HG02610 (cell line): Measurements from ENCODE around the gene FAM234B.
"Not testable (repeated sequence)": the region's sequence is repeated elsewhere in the genome, so short reads cannot be mapped to it uniquely, and the experiment has no call there.

Experiments used
- ATAC-seq: cut with Tn5 transposase; IDR thresholded peaks from one replicate; pipeline ENCODE4 v1.9.1; 2021; ENCODE audit warnings: mild to moderate bottlenecking, moderate library complexity; ENCODE audit not compliant: unreplicated experiment

Gene FAM234B

DNA sequence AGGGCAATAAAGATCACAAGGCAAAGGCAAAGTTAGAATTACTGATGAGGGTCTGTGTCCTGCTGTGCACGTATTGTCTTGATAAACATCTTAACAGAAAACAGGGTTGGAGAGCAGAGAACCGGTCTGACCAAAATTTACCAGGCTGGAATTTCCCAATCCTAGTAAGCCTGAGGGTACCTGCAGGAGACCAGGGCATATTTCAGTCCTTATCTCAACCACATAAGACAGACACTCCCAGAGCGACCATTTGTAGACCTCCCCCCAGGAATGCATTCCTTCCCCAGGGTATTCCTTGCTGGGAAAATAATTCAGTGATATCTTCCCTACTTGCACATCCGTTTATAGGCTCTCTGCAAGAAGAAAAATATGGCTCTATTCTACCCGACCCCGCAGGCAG, 9.4 kb downstream of the FAM234B start:
- ATAC-seq, result not testable (repeated sequence)

DNA sequence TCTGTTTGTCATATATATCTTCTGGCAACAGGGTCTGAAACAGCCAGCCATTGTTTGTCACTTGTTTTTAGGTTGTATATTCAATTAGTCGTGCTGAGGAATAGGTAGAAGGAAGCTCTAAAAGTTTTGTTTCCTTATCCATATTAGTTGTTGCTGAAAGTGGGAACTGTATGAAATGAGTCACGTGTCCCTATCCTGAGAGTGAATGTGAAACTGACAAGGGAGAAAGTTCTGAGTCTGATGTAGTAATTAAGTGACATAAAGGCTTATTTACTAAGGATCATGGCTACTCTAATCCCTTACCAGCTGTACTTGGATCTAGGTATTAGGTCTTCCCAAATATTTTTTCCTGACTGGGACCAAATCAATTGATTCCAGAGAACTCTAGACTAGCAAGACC, 16.4 kb downstream of the FAM234B start:
- no peak for ATAC-seq

GRCh38 chr12:13061377-13061776, 17.2 kb downstream of the FAM234B start:
- no peak for ATAC-seq

GRCh38 chr12:13062669-13063068, 18.5 kb downstream of the FAM234B start:
- no peak for ATAC-seq

- no peak for ATAC-seq
These were observed 21.8 kb downstream of the FAM234B start for GRCh38 chr12:13066014-13066413.

DNA sequence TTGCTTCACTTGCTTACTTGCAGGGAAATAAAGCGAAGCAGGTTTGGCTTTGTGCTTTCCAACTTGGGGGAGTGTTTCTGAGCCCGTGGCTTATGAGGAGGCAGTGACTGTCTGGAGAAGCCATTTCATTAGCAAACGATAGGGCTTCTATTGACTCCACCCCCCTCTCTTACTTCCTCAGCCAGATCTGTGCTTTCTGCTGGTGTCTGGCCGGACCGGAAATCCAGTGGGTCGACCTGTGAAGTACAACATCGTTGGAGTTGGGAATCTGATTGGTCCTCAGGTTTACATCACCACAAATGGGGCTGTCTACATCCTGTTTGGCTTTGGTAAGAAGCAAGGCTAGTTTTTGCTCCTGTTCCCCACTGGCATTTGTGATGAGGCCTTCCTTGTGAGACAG, 22.3 kb downstream of the FAM234B start:
- no peak for ATAC-seq

DNA sequence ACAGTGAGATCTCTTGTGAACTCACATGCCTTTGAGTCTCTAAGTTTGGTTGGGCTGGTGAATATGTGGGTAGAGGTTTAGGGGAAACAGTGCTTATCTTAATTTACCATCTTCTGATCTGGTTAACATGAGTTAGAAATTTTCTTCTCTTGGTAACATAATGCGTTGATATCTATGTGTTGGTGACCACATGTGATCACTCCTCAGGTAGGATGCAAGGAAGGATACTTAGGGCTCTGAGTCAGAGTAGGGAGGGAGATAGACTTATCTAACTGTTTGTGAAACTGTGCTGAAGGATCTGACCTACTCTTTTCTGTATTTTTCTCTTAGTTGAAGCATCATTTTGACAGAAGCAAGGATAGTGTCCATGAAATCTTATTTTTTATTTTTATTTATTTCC, 23.1 kb downstream of the FAM234B start:
- ATAC-seq, result no peak

DNA sequence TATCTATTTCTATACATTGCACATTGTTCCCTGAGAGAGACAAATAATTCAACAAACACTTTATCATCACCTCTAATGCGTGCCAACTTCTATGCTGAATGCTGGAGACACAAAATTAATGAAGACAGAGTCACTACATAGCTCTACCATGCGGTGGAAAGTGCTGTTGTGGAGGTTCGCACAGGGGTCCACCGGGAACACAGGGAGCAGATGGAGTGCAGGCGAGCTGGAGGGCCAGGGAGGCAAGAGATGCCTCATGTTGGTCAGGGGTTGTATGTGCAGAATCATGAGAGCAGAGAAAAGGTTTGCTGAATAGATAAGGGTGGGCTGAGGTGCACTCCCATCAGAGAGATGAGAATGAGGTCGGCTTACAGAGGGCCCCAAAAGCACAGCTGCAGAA, 25.2 kb downstream of the FAM234B start:
- no peak for ATAC-seq

DNA sequence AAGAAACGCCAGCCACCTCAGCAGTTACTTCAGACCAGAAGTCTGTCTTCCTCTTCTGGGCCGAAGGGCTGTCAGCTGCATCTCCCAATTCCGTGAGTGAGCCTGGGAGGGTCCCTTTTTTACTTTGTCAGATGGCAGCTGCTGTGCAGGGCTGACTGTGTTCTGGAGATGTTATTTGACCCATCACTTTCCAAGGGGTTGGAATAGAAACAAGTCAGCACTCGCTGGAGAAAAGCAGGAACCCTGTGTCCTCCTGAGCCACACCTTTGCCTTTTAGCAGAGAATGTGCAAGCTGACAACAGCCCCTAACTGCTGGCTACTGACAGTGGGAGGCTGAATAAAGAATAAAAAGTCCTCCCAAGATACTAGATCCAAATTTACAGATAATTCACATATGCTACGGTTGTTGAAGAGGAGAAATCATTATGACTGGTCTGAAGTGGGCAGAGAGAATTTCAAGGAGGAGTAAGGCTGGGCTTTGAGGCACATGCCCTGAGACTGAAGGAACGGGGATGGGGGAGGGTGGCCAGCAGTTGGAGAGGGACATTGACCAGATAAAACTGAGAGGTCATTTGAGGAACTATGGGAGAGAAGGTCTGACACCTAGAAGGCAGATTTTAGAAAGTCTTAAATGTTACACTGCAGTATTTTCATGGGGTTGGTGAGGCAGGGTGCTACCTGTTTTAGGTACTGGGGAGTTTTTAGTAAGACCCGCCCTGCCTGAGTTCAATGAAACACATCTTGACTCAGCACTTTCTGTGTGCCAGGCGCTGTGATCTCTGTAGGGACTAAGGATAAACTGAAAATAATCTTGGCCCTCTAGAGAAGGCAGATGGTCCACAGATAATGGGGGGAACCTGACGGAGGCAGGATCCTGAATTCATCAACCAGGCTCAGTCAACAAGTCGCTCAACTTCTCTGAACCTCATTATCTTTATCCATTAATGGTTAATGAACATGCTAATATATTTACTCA, 27.4 kb downstream of the FAM234B start:
- no peak for ATAC-seq

- no peak for ATAC-seq
These were observed 29.0 kb downstream of the FAM234B start for GRCh38 chr12:13073173-13073572.

GRCh38 chr12:13074396-13075117, 30.4 kb downstream of the FAM234B start:
- no peak for ATAC-seq

DNA sequence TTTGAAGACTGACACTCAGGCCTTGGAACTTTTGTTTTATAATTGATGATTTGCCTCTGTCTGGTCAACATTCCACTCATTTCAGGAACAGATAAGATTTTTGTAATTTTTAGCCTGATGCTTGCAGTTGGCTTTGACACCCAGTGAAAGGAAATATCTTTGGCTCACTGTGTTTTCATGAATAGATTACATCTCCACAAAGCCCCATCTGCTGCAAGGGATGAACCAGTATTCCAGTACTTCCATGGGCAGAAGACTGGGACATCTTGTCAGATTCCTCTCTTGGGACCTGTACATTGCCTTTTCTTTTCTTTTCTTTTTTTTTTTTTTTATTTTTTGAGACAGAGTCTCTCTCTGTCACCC, 30.9 kb downstream of the FAM234B start:
- ATAC-seq, result no peak

- ATAC-seq, result no peak
These were observed 31.8 kb downstream of the FAM234B start for GRCh38 chr12:13075786-13076570.

- ATAC-seq, result no peak
These were observed 35.3 kb downstream of the FAM234B start for GRCh38 chr12:13079440-13079906.

DNA sequence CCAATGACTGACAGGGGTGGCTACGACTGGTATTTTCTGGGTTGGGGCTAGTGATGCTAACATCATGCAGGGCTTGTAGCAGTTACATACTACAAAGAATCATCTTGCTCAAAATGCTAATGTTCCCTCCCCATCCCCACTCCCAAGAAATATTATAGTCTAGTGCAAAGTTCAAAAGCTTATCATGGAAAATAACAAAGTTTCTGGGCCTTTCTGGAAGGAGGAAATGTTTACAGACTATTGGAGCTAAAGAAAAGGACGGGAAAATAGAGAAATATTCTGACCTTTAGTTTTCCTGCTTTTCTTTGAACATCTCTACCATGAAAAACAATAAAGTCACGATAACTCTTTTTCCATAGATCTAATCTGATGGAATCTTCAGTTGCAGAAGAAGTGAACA, 36.1 kb downstream of the FAM234B start:
- ATAC-seq, result no peak

DNA sequence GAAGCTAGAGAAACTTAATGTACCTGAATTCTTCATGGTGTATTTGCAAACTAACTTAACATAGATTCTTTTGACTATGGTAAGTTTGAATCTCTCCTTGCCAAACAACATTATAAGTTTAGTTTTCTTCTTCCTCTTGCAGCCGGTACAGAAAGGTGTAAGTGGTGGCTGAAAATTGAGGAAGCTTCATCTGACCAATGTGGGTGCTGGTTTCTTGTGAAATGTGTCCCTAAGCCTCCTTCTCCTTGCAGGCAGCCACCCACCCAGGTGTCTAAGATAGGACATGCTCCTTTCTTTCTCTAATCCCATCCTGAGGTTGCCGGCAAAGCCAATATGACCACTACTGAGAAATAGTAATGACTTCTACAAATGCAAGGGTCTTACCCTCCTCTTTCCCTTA, 38.7 kb downstream of the FAM234B start:
- ATAC-seq, result no peak

GRCh38 chr12:13083638-13084037, 39.5 kb downstream of the FAM234B start:
- ATAC-seq, result not testable (repeated sequence)

- ATAC-seq, result no peak
These were observed 40.9 kb downstream of the FAM234B start for GRCh38 chr12:13084898-13085640.

DNA sequence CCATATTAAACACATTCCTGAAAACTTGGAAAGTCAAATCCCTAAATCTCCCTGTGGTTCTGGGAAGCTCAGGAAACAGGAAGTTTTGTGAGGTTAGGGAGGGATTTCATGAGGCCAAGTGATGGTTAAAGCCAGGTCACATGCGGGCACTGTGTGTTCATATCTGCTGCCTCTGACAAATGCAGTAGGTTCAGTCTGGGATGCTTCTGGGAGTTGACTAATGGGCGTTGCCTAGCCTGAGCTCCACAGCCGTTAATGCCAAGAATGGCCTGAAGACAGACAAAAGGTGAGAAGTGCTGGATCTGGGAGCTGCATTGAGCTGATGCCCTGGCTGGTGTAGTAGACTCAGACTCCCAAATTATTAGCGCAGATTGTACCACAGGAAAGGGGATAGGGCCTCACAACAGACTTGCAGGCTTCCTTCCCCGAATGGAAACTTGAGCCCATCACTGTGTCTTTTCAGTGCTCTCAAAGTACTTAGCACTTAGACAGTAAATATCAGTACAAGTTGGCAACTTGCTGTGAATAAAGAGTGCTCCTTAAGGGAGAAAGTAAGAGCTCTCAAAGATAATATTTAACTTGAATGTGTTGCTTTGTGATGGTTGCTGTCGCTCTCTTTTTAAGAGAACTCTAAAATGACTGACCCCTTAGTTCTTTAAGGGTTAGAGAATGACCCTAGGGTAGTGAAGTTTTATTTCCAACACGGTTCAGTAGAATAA, 41.9 kb downstream of the FAM234B start:
- no peak for ATAC-seq

- ATAC-seq, result no peak
These were observed 43.6 kb downstream of the FAM234B start for GRCh38 chr12:13087766-13088165.
